ENCODE data around the gene C17orf67. TPM values are rescaled to one million over a fixed set of nuclear protein-coding genes. Genes with fewer than 3 reads are reported as not detected.

The C17orf67 gene
- polyA plus RNA-seq, 2 of the 4 experiments (the other 2 are of a cell fraction), result 1.8 to 2.6 TPM

GRCh38 chr17:56838687-56839086 is 5.0 kb upstream of the C17orf67 start:
- no peak for ATAC-seq
- POLR2A ChIA-PET, result no interaction called here

GRCh38 chr17:56835264-56835585 is 1.5 kb upstream of the C17orf67 start:
- WGBS (ENCODE audit: missing lambda C conversion rate), result 88% methylated on average over 7 of the region's 7 CpGs
- Histone ChIP-seq H3K27ac (no peak overlapping the region), H3K9me3 (no peaks in the 10 kb centered on the region), H3K4me2 (peak overlapping the region; percentile 89), H3K4me1 (peaks cover 25% of the 10 kb centered on the region), H3K4me3 (peak overlapping the region; percentile 85)
- TF ChIP-seq MYC (IDR thresholded peaks at IDR 0.05; ENCODE audit: borderline replicate concordance, low read length), result no peak
- no peak for TF ChIP-seq CTCF (IDR thresholded peaks at IDR 0.05)
- TF ChIP-seq ZFP36 (IDR thresholded peaks at IDR 0.05; ENCODE audit: borderline replicate concordance, partially characterized antibody), result no peak
- TF ChIP-seq RARB (CRISPR knock-in tag; IDR thresholded peaks at IDR 0.05), result no peak
- no peak for TF ChIP-seq JUNB (IDR thresholded peaks at IDR 0.05)
- TF ChIP-seq CHD2 (IDR thresholded peaks at IDR 0.05; ENCODE audit: low read length, partially characterized antibody), result no peak
- no peak for TF ChIP-seq MAZ (IDR thresholded peaks at IDR 0.05; ENCODE audit: borderline replicate concordance, low read depth, low read length)
- no peak for TF ChIP-seq HEYL (CRISPR knock-in tag; IDR thresholded peaks at IDR 0.05)
- TF ChIP-seq HMGXB4 (CRISPR knock-in tag; IDR thresholded peaks at IDR 0.05; ENCODE audit: borderline replicate concordance), result no peak
- no peak for TF ChIP-seq CHD4 (IDR thresholded peaks at IDR 0.05; ENCODE audit: borderline replicate concordance)
- TF ChIP-seq EHMT2 (IDR thresholded peaks at IDR 0.05; ENCODE audit: low read depth), result no peak
- no peak for TF ChIP-seq ATOH8 (CRISPR knock-in tag; IDR thresholded peaks at IDR 0.05; ENCODE audit: low read depth)
- TF ChIP-seq FOSB (CRISPR knock-in tag; IDR thresholded peaks at IDR 0.05), result no peak
- no peak for TF ChIP-seq CBX8 (IDR thresholded peaks at IDR 0.05)
- TF ChIP-seq SREBF2 (IDR thresholded peaks at IDR 0.05), result no peak
- TF ChIP-seq HOXB13 (CRISPR knock-in tag; IDR thresholded peaks at IDR 0.05; ENCODE audit: low read depth), result no peak
- TF ChIP-seq RFX5 (IDR thresholded peaks at IDR 0.05), result no peak
- TF ChIP-seq NPAS2 (CRISPR knock-in tag; IDR thresholded peaks at IDR 0.05; ENCODE audit: borderline replicate concordance), result no peak
- TF ChIP-seq ZSCAN20 (CRISPR knock-in tag; IDR thresholded peaks at IDR 0.05), result no peak
- no peak for TF ChIP-seq ZC3H11A (IDR thresholded peaks at IDR 0.05)
- ATAC-seq (no peak), DNase-seq (ENCODE audit: low read depth in 1 of 2, low spot score in 1 of 2) (no peak), FAIRE-seq (no peak)
- ChIA-PET POLR2A (interaction anchor here (1.8 to 4.5 kb wide), 2 partner anchors 16 to 79 kb away, joined by 8 to 33 read pairs; partner anchors contain the start of gene TRIM25), CTCF (interaction anchor here (0.7 to 9.5 kb wide), 9 partner anchors 11 to 105 kb away, joined by 3 to 65 read pairs (median 4); no protein-coding TSS in a partner anchor)

More at GRCh38 chr17:56838687-56839086, 5.0 kb upstream of the C17orf67 start:
- FAIRE-seq (no peak), DNase-seq (ENCODE audit: low read depth in 1 of 2, low spot score in 1 of 2) (no peak)
- 89% methylated on average over 3 of the region's 3 CpGs for WGBS (ENCODE audit: missing lambda C conversion rate)
- H3K9me3 ChIP-seq, result no peaks in the 10 kb centered on the region
- TF ChIP-seq CBX8 (IDR thresholded peaks at IDR 0.05), result no peak
- TF ChIP-seq MAX (IDR thresholded peaks at IDR 0.05), result no peak
- no peak for TF ChIP-seq TP53 (CRISPR knock-in tag; IDR thresholded peaks at IDR 0.05)
- no peak for TF ChIP-seq E2F6 (IDR thresholded peaks at IDR 0.05; ENCODE audit: borderline replicate concordance, low read depth)
- TF ChIP-seq NR3C1 (IDR thresholded peaks at IDR 0.05), result no peak
- no peak for TF ChIP-seq PHF8 (IDR thresholded peaks at IDR 0.05; ENCODE audit: borderline replicate concordance, low read depth)
- TF ChIP-seq JUNB (IDR thresholded peaks at IDR 0.05), result no peak
- no peak for TF ChIP-seq TFCP2L1 (CRISPR knock-in tag; IDR thresholded peaks at IDR 0.05)
- TF ChIP-seq EHF (CRISPR knock-in tag; IDR thresholded peaks at IDR 0.05), result no peak
- TF ChIP-seq HES2 (IDR thresholded peaks at IDR 0.05), result no peak
- no peak for TF ChIP-seq RCOR1 (IDR thresholded peaks at IDR 0.05; ENCODE audit: low read depth, low read length)
- no peak for TF ChIP-seq POLR2A (IDR thresholded peaks at IDR 0.05; ENCODE audit: low read length)
- no peak overlapping the region for H3K27ac ChIP-seq
- CTCF ChIA-PET, result interaction anchor here (0.6 to 9.5 kb wide), 6 partner anchors 18 to 1451 kb away, joined by 3 to 65 read pairs (median 4); no protein-coding TSS in a partner anchor
- H3K4me2 ChIP-seq, result no peak overlapping the region
- H3K4me3 ChIP-seq, result no peak overlapping the region
- H3K4me1 ChIP-seq, result peaks cover 12% of the 10 kb centered on the region; the same call in 1 of the 3 replicates

All from A549 (cell line).